Endometrium (tissue), 2 donors: ENCODE results near the gene SIGLEC9.

ENCODE experiments used
- FAIRE-seq: peaks from 2 replicates; lab custom pipeline; 2012; peaks lifted over from hg19 to GRCh38; lab: Jason Lieb, UNC
- donor health status: control.
- donor health status: control.

Gene SIGLEC9

GRCh38 chr19:51145916-51146493 is 21.3 kb downstream of the SIGLEC9 start:
- no peak for FAIRE-seq

GRCh38 chr19:51146751-51147150 is 22.0 kb downstream of the SIGLEC9 start:
- no peak for FAIRE-seq

DNA sequence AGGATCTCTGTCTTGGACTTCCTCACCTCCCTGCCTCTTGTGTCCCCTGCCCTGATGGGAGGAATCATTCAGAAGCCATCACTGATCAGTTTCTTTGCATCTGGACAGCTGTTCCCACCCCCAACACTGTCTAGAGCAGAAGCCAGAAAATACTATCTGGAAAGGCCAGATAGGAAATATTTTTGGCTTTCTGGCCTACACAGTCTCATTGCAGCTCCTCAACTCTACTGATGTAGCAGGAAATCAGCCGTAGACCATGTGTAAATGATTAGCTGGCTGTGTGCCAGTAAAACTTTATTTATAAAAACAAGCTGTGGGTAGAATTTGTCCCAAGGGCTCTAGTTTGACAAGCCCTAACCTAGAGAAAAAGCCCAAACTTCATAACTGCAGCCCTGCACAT is 23.0 kb downstream of the SIGLEC9 start:
- no peak for FAIRE-seq

DNA sequence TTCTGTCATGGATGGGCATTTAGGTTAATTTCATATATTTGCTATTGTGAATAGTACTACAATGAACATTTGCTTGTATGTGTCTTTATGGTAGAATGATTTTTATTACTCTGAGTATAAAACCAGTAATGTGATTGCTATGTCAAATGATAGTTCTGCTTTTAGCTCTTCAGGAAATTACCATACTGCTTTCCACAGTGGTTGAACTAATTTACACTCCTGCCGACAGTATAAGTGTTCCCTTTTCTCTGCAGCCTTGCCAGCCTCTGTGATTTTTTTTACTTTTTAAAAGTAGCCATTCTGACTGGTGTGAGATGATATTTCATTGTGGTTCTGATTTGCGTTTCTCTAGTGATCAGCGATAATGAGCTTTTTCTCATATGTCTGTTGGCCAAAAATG is 23.9 kb downstream of the SIGLEC9 start:
- no peak for FAIRE-seq

GRCh38 chr19:51150627-51151026 is 25.9 kb downstream of the SIGLEC9 start:
- no peak for FAIRE-seq

DNA sequence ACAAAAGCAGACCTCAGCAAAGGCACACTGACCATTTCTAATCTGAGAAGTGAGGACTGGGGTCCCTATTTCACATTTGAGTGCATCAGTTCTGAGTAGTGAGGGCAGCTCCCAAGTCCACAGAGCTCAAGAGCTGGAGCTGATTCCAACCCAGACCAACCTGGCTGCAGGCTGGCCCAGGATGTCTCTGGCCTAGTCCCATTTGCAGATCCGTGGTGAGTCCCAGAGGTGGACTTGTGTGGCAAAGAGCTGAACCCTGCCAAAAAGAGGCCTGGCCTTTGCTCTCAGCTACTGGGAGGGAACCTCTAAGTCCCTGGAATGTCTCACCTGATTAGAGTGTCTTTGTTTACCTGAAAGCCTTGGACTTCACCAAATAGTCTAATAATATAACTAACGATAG is 32.0 kb downstream of the SIGLEC9 start:
- FAIRE-seq = no peak

DNA sequence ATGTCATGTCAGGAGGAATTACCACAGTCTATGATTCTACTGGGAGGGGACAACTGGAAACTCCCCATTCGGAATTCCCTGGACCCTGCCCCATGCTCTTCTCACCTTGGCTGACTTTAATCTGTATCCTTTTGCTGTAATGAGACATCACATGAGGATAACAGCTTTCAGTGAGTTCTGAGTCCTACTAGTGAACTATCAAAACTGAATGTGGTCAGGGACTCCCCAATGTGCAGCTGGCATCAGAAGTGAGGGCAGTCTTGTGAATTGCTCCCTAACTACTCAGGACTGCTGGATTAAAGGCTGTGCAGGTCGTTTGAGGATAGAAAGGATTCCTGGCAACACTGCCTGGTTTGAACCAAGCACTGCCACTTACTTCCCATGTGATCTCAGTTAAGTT is 32.6 kb downstream of the SIGLEC9 start:
- FAIRE-seq = no peak

GRCh38 chr19:51158474-51159129 is 33.9 kb downstream of the SIGLEC9 start:
- FAIRE-seq = no peak

DNA sequence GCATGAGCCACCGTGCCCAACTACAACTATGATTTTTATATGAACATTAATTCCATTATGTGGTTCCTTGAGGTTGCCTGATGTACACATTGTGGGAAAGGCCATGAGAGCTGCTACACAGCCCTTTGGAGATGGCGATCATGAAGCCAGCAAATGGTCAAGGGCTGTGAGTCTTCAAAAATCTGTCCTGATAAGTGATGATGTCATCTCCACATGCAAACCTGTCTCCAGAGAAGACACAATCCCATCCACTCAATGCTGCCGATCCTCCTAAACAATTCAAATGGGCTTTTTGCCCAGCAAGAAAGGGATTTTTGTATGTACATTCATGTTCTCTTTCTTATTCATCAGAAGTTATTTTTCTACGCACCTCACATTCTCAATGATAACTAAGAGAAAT is 35.0 kb downstream of the SIGLEC9 start:
- no peak for FAIRE-seq

- no peak for FAIRE-seq
Measured at GRCh38 chr19:51161266-51161665, 36.6 kb downstream of the SIGLEC9 start.

DNA sequence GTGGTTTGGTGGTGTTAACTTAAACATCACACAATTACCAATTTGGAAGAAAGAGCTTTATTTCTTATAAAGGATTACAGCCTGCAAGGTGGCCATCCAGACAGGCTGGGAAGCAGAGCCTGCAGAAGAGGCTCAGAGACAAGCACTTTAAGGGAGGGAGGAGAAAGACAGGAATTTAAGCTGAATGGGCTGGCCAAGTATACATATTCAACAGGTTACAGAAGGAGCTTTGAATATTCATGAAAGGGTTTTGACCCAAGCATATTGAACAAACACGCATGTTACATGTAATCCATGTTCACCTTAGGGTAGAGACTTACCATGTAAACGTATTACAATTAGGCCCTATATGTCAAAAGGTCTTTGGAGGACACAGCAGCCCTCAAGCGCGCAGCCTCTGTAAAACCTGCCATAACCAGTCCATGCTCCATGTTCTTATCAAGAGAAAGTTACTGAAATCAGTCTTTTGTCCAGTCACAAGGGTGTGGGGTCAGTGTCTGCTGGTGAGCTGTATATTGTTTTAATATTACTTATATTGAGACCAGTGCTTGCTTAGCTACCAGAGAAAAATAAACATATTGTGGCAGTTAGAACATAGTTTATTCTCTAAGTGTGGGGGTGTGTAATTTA is 37.3 kb downstream of the SIGLEC9 start:
- no peak for FAIRE-seq

- FAIRE-seq = no peak
Measured at GRCh38 chr19:51163257-51163656, 38.6 kb downstream of the SIGLEC9 start.

- FAIRE-seq = no peak
Measured at GRCh38 chr19:51164215-51164614, 39.5 kb downstream of the SIGLEC9 start.

DNA sequence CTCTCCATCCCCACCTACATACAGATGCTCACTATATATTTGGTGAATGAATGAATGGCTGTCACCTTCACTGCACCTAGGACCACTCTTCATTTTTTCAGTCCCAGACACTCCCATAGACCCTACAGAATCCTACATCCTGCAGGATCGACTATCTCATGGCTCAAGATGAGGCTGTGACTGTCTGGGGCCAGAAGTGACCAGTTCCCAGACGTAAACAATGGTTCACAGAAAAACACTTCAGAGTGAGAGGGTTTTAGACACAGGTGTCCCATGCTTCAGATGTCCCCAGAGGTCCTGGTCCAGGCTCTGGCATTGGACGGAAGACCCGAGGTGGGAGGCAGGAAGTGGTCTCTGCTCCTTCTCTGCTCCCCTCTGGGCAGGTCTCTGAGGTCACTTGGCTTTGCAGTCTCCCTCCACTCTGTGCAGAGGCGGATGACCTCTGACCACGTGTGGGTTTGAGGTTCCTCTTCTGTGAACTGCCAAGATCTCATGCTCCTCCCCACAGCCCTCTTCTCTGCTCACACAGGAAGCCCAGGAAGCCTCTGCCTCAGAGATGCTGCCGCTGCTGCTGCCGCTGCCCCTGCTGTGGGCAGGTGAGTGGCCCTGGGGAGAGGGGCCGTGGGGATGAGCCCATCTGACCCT is 42.3 kb downstream of the SIGLEC9 start:
- FAIRE-seq = no peak

DNA sequence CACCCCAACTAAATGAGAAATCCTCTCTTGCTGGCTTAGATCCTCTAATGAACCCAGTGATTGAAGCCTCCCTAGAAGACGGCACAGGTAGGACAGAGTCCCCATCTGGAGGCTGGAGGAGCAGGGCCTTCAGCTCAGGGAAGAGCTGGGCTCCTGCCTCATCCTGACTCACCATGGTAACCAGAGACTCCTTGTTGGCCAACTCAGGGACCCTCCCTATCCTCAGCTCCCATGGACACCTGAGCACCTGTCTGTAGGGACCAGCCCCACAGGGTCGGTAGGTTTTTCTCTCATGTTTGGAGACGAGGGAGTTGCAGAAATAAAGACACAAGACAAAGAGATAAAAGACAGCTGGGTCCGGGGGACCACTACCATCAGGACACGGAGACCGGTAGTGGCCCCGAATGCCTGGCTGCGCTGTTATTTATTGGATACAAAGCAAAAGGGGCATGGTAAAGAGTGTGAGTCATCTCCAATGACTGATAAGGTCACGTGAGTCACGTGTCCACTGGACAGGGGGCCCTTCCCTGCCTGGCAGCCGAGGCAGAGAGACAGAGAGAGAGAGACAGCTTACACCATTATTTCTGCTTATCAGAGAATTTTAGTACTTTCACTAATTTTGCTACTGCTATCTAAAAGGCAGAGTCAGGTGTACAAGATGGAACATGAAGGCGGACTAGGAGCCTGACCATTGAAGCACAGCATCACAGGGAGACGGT is 44.0 kb downstream of the SIGLEC9 start:
- no peak for FAIRE-seq

GRCh38 chr19:51169283-51169918 is 44.7 kb downstream of the SIGLEC9 start:
- FAIRE-seq = peak; percentile 60

GRCh38 chr19:51172223-51172622 is 47.5 kb downstream of the SIGLEC9 start:
- no peak for FAIRE-seq

DNA sequence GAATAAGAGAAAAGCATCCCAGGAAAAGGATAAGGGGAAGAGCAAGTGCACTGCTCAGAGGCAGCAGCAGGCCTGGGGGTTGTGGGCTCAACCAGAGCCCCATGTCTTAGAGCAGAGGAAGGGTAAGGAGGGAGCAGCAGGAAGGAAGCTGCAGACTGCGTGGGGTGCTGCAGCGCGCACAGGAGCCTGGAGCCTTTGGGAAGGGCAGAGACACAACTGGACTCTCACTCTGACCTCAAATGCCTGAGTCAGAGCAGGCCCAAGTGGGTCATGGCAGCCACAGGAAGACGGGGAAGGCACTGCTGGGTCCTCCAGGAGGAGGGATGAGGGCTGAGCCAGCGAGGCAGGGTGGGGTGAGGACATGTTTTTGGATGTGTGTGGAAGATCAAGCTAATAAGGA is 49.0 kb downstream of the SIGLEC9 start:
- FAIRE-seq = no peak

DNA sequence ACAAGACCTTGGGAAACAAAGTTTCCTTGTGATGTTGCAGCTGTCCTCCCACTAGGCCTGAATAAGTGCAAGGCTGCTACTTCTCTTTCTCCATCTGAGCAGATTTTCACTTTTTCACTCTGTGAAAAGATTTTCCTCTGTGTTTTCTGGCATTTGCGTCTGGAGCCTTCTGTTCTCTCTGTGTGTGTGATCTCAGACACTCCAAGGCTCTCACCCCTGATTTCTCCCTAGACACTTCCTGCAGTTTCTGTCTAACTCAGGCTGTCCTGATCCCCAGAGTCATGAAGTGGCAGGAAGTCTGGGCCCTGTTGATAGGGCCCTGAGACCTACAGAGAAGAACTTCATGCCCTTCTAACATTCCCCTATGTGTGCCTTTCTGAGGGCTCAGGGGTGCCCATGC is 54.5 kb downstream of the SIGLEC9 start:
- no peak for FAIRE-seq
